BE2C (cell line): ENCODE data around the gene TDRD1.

Experiments used
- DNase-seq: peaks from one replicate; pipeline ENCODE4 v3.0.0-alpha.2; 2020
- H3K27me3 ChIP-seq: fragments of 250-450 bp; sonication (Bioruptor Pico); 2 replicates; pipeline ENCODE4 v1.5.1; 2020; ENCODE audit warnings: mild to moderate bottlenecking
- H3K36me3 ChIP-seq: fragments of 250-450 bp; sonication (Bioruptor Pico); 2 replicates; pipeline ENCODE4 v1.5.1; 2020; ENCODE audit warnings: mild to moderate bottlenecking
- H3K4me1 ChIP-seq: fragments of 250-450 bp; sonication (Bioruptor Pico); 2 replicates; pipeline ENCODE4 v1.5.1; 2020
- H3K4me3 ChIP-seq: 2 replicates; pipeline ENCODE4 v1.5.1; 2011; ENCODE audit warnings: low read depth, low read length
- H3K9me3 ChIP-seq: fragments of 250-450 bp; sonication (Bioruptor Pico); 2 replicates; pipeline ENCODE4 v1.5.1; 2020
- CTCF ChIP-seq: IDR thresholded peaks from 2 replicates; pipeline ENCODE4 v1.5.1; 2012; ENCODE audit warnings: mild to moderate bottlenecking, low read depth, low read length

TDRD1 gene

GRCh38 chr10:114279901-114280644 lies 100.9 kb downstream of the TDRD1 start:
- Histone ChIP-seq H3K27me3 (no peaks in the 10 kb centered on the region), H3K4me1 (no peaks in the 10 kb centered on the region), H3K9me3 (no peaks in the 10 kb centered on the region), H3K4me3 (no peak overlapping the region), H3K36me3 (no peaks in the 10 kb centered on the region)
- TF ChIP-seq CTCF, result no peak
- DNase-seq, result no peak

- no peaks in the 10 kb centered on the region for H3K9me3 ChIP-seq
Observed at GRCh38 chr10:114281006-114281405, 101.9 kb downstream of the TDRD1 start.

GRCh38 chr10:114281461-114281860 lies 102.3 kb downstream of the TDRD1 start:
- Histone ChIP-seq H3K4me3 (no peak overlapping the region), H3K27me3 (no peaks in the 10 kb centered on the region), H3K4me1 (no peaks in the 10 kb centered on the region), H3K9me3 (no peaks in the 10 kb centered on the region), H3K36me3 (no peaks in the 10 kb centered on the region)
- no peak for TF ChIP-seq CTCF
- no peak for DNase-seq

More at GRCh38 chr10:114281006-114281405, 101.9 kb downstream of the TDRD1 start:
- no peak for TF ChIP-seq CTCF
- Histone ChIP-seq H3K27me3 (no peaks in the 10 kb centered on the region), H3K4me3 (no peak overlapping the region), H3K4me1 (no peaks in the 10 kb centered on the region), H3K36me3 (no peaks in the 10 kb centered on the region)
- no peak for DNase-seq
